Motor neuron (in vitro differentiated cells): Measurements from ENCODE around the gene SH3BP5. TPM values are rescaled to one million over a fixed set of nuclear protein-coding genes. Genes with fewer than 3 reads are reported as not detected.

Experiments used
- ATAC-seq, 8 experiments: fragments of 200-7000 bp; cut with Tn5 transposase; replicated peaks in 6 of 8; 2 replicates each; pipeline ENCODE4 v1.8.0; 2021; ENCODE audit warnings: mild to moderate bottlenecking in 8 of 8, moderate library complexity in 8 of 8
- H3K27ac ChIP-seq, 2 donors: fragments of 250-450 bp; sonication (Bioruptor Pico); 2 replicates each; pipeline ENCODE4 v1.9.0; 2021; ENCODE audit warnings: antibody characterized with exemption in 2 of 2, mild to moderate bottlenecking in 2 of 2, moderate library complexity in 1 of 2
- H3K4me1 ChIP-seq, 2 donors: fragments of 250-450 bp; sonication (Bioruptor Pico); replicated peaks in 1 of 2; 2 replicates each; pipeline ENCODE4 v1.6.1; 2021; ENCODE audit warnings: antibody characterized with exemption in 2 of 2, mild to moderate bottlenecking in 2 of 2, moderate library complexity in 1 of 2
- H3K4me3 ChIP-seq, 5 donors: fragments of 250-450 bp; sonication (Bioruptor Pico); 2 replicates each; pipeline ENCODE4 v1.9.0; 2021; ENCODE audit warnings: antibody characterized with exemption in 5 of 5, mild to moderate bottlenecking in 5 of 5, moderate library complexity in 4 of 5
- WGBS, 10 experiments: fragments of 450-650 bp; shearing (Covaris generic); methylation state at CpG; one replicate each; pipeline ENCODE4 v1.0.0; 2022; 5-methylcytosine and 5-hydroxymethylcytosine counted together
- in situ Hi-C, 9 experiments: fragments of 400-800 bp; cut with MboI; loops; one replicate each; pipeline ENCODE4 v1.15.0; 2021; ENCODE audit warnings: low sequenced_read_pairs in 9 of 9, low pct_unique_long_range_greater_than_20kb in 2 of 9; ENCODE audit not compliant: unreplicated experiment in 9 of 9
- total RNA-seq, 8 experiments: library from RNA; unstranded; fragments of 300-600 nt; gene quantifications; 2 replicates each; pipeline versions ENCODE4 v1.2.3 to v1.2.4, GENCODE V29; 2022

Gene SH3BP5
- total RNA-seq, 8 experiments from 2014 or later = 14.3 to 140 (median 38.9) TPM

- ATAC-seq = peak in 3 of 8 experiments; percentile 8 to 16 (median 16)
- WGBS, 10 experiments = 10 to 100% (median 70%) methylated on average over 1 to 9 of the region's 11 CpGs; no CpG with 5 or more reads in 1 of the 10 experiments
- Histone ChIP-seq H3K4me3 (no peak overlapping the region), H3K4me1 (peaks cover 16 to 25% of the 10 kb centered on the region in 2 donors), H3K27ac (no peak overlapping the region)
- in situ Hi-C loops = no loop called here
Measured at GRCh38 chr3:15329046-15330005, 3.1 kb downstream of the SH3BP5 start.

GRCh38 chr3:15327941-15328340 lies 4.4 kb downstream of the SH3BP5 start:
- ATAC-seq = peak in 2 of 8 experiments; percentile 3 to 6
- in situ Hi-C loops = no loop called here
- Histone ChIP-seq H3K4me1 (peaks cover 16 to 25% of the 10 kb centered on the region in 2 donors), H3K4me3 (no peak overlapping the region), H3K27ac (no peak overlapping the region)
- 0 to 100% (median 62%) methylated on average over 2 to 5 of the region's 7 CpGs; no CpG with 5 or more reads in 2 of the 10 experiments for WGBS, 10 experiments

GRCh38 chr3:15326673-15327072 lies 5.7 kb downstream of the SH3BP5 start:
- Histone ChIP-seq H3K27ac (no peak overlapping the region), H3K4me1 (peaks cover 16 to 25% of the 10 kb centered on the region in 2 donors), H3K4me3 (no peak overlapping the region)
- WGBS, 10 experiments = 90 to 100% (median 100%) methylated on average over 1 to 2 of the region's 2 CpGs; no CpG with 5 or more reads in 5 of the 10 experiments
- no peak for ATAC-seq
- in situ Hi-C loops = no loop called here

- peak overlapping the region in 1 of 2 donors; percentile 26 for H3K27ac ChIP-seq
- ATAC-seq = no peak
- 69 to 100% (median 83%) methylated on average over 1 to 3 of the region's 3 CpGs; no CpG with 5 or more reads in 2 of the 10 experiments for whole genome bisulfite sequencing, 10 experiments
- in situ Hi-C loops = no loop called here
- H3K4me3 ChIP-seq = no peak overlapping the region
- H3K4me1 ChIP-seq = peaks cover 13 to 30% of the 10 kb centered on the region in 2 donors
Measured at GRCh38 chr3:15326037-15326436, 6.3 kb downstream of the SH3BP5 start.

GRCh38 chr3:15325228-15325627 lies 7.2 kb downstream of the SH3BP5 start:
- H3K4me1 ChIP-seq = peaks cover 14 to 30% of the 10 kb centered on the region in 2 donors
- peak in 3 of 8 experiments; percentile 0 to 37 (median 37) for ATAC-seq
- no peak overlapping the region for H3K4me3 ChIP-seq
- in situ Hi-C loops = no loop called here
- 27 to 100% (median 80%) methylated on average over 1 to 4 of the region's 4 CpGs; no CpG with 5 or more reads in 1 of the 10 experiments for WGBS, 10 experiments
- no peak overlapping the region for H3K27ac ChIP-seq

- 10 to 100% (median 82%) methylated on average over 2 to 7 of the region's 7 CpGs; no CpG with 5 or more reads in 1 of the 10 experiments for WGBS, 10 experiments
- in situ Hi-C loops = no loop called here
- ATAC-seq = no peak
- Histone ChIP-seq H3K27ac (no peak overlapping the region), H3K4me1 (peaks cover 10 to 30% of the 10 kb centered on the region in 2 donors), H3K4me3 (no peak overlapping the region)
Measured at GRCh38 chr3:15324379-15324808, 8.0 kb downstream of the SH3BP5 start.

GRCh38 chr3:15323063-15323462 lies 9.3 kb downstream of the SH3BP5 start:
- Histone ChIP-seq H3K27ac (no peak overlapping the region), H3K4me3 (no peak overlapping the region), H3K4me1 (peaks cover 15 to 32% of the 10 kb centered on the region in 2 donors)
- in situ Hi-C loops = no loop called here
- WGBS, 10 experiments = 83 to 100% (median 100%) methylated on average over 1 to 3 of the region's 6 CpGs; no CpG with 5 or more reads in 4 of the 10 experiments
- ATAC-seq = no peak

GRCh38 chr3:15321349-15321748 lies 11.0 kb downstream of the SH3BP5 start:
- H3K27ac ChIP-seq = no peak overlapping the region
- H3K4me3 ChIP-seq = no peak overlapping the region
- ATAC-seq = no peak
- in situ Hi-C loops = no loop called here
- peaks cover 15 to 31% of the 10 kb centered on the region in 2 donors for H3K4me1 ChIP-seq
- WGBS, 10 experiments = 30 to 100% (median 78%) methylated on average over 1 of the region's 1 CpG; no CpG with 5 or more reads in 3 of the 10 experiments

GRCh38 chr3:15319575-15319974 lies 12.8 kb downstream of the SH3BP5 start:
- ATAC-seq = peak in 4 of 8 experiments; percentile 25 to 66 (median 46)
- Histone ChIP-seq H3K27ac (no peak overlapping the region), H3K4me3 (no peak overlapping the region), H3K4me1 (peaks cover 15 to 25% of the 10 kb centered on the region in 2 donors)
- in situ Hi-C loops = no loop called here
- 0 to 100% (median 47%) methylated on average over 1 to 4 of the region's 4 CpGs for WGBS, 10 experiments

GRCh38 chr3:15319136-15319535 lies 13.2 kb downstream of the SH3BP5 start:
- ATAC-seq = no peak
- Histone ChIP-seq H3K4me1 (peaks cover 15 to 25% of the 10 kb centered on the region in 2 donors), H3K27ac (no peak overlapping the region), H3K4me3 (no peak overlapping the region)
- in situ Hi-C loops = no loop called here
- WGBS, 10 experiments = 40 to 100% (median 83%) methylated on average over 1 to 2 of the region's 2 CpGs; no CpG with 5 or more reads in 1 of the 10 experiments

- no peak overlapping the region for H3K27ac ChIP-seq
Measured at GRCh38 chr3:15318661-15319060, 13.7 kb downstream of the SH3BP5 start.

GRCh38 chr3:15316998-15317435 lies 15.4 kb downstream of the SH3BP5 start:
- Histone ChIP-seq H3K4me3 (no peak overlapping the region), H3K4me1 (peaks cover 15 to 25% of the 10 kb centered on the region in 2 donors), H3K27ac (no peak overlapping the region)
- 17 to 100% (median 84%) methylated on average over 1 to 5 of the region's 5 CpGs for WGBS, 10 experiments
- peak in 2 of 8 experiments; percentile 2 to 4 for ATAC-seq
- in situ Hi-C loops = no loop called here

More at GRCh38 chr3:15318661-15319060, 13.7 kb downstream of the SH3BP5 start:
- ATAC-seq = no peak
- Histone ChIP-seq H3K4me1 (peaks cover 15 to 25% of the 10 kb centered on the region in 2 donors), H3K4me3 (no peak overlapping the region)
- WGBS, 10 experiments = 43 to 100% (median 93%) methylated on average over 4 to 8 of the region's 8 CpGs; no CpG with 5 or more reads in 3 of the 10 experiments
- in situ Hi-C loops = no loop called here

- Histone ChIP-seq H3K27ac (no peak overlapping the region), H3K4me1 (peaks cover 8 to 19% of the 10 kb centered on the region in 2 donors), H3K4me3 (no peak overlapping the region)
- in situ Hi-C loops = no loop called here
- WGBS, 10 experiments = 40 to 100% (median 94%) methylated on average over 2 to 3 of the region's 4 CpGs; no CpG with 5 or more reads in 4 of the 10 experiments
- ATAC-seq = peak in 2 of 8 experiments; percentile 5 to 19
Measured at GRCh38 chr3:15315003-15315402, 17.4 kb downstream of the SH3BP5 start.
